Loucy (cell line): ENCODE measurements around the gene FSIP1.
A peak's percentile ranks its signal among the peaks of the same experiment; 100 is the strongest.

Source experiments
- H2AFZ ChIP-seq: fragments of 200-600 bp; sonication (generic); 2 replicates; pipeline ENCODE4 v1.6.0; 2016; ENCODE audit warnings: antibody characterized with exemption, mild to moderate bottlenecking, low read length, moderate library complexity
- H3F3A ChIP-seq: fragments of 200-600 bp; 2 replicates; pipeline ENCODE4 v1.6.0; 2016; ENCODE audit warnings: antibody characterized with exemption, low read depth, mild to moderate bottlenecking
- H3K27me3 ChIP-seq: fragments of 200-600 bp; sonication (generic); 2 replicates; pipeline ENCODE4 v1.6.1; 2014; ENCODE audit warnings: low read length, mild to moderate bottlenecking; ENCODE audit not compliant: insufficient read depth, poor library complexity, severe bottlenecking
- H3K36me3 ChIP-seq: fragments of 200-600 bp; sonication (generic); 2 replicates; pipeline ENCODE4 v1.6.1; 2016; ENCODE audit warnings: low read length; ENCODE audit not compliant: insufficient read depth
- H3K4me1 ChIP-seq: fragments of 200-600 bp; sonication (generic); 2 replicates; pipeline ENCODE4 v1.5.1; 2014; ENCODE audit warnings: low read length, mild to moderate bottlenecking; ENCODE audit not compliant: insufficient read depth, poor library complexity, severe bottlenecking
- H3K4me2 ChIP-seq: fragments of 200-600 bp; sonication (generic); 2 replicates; pipeline ENCODE4 v1.6.0; 2014; ENCODE audit warnings: antibody characterized with exemption, low read length, low read depth, mild to moderate bottlenecking; ENCODE audit not compliant: poor library complexity, severe bottlenecking
- H3K4me3 ChIP-seq: fragments of 200-600 bp; sonication (generic); 2 replicates; pipeline ENCODE4 v1.5.1; 2014; ENCODE audit warnings: low read length, mild to moderate bottlenecking, mixed read lengths; ENCODE audit not compliant: poor library complexity, severe bottlenecking
- H3K79me2 ChIP-seq: fragments of 200-600 bp; sonication (generic); 2 replicates; pipeline ENCODE4 v1.6.1; 2014; ENCODE audit warnings: low read length; ENCODE audit not compliant: insufficient read depth
- H3K9ac ChIP-seq: fragments of 200-600 bp; sonication (generic); 2 replicates; pipeline ENCODE4 v1.6.0; 2014; ENCODE audit warnings: mild to moderate bottlenecking, low read depth, low read length, moderate library complexity; ENCODE audit not compliant: poor library complexity, severe bottlenecking
- H3K9me2 ChIP-seq: fragments of 200-600 bp; sonication (generic); replicated peaks from 2 replicates; pipeline ENCODE4 v1.6.1; 2016; ENCODE audit warnings: low read depth, low read length, mixed read lengths
- H3K9me3 ChIP-seq: fragments of 200-600 bp; sonication (generic); 2 replicates; pipeline ENCODE4 v1.6.1; 2014; ENCODE audit warnings: mild to moderate bottlenecking, antibody characterized with exemption, low read length, low read depth; ENCODE audit not compliant: insufficient read depth
- H4K20me1 ChIP-seq: fragments of 200-600 bp; sonication (generic); 2 replicates; pipeline ENCODE4 v1.6.0; 2014; ENCODE audit warnings: antibody characterized with exemption, low read length, mild to moderate bottlenecking; ENCODE audit not compliant: insufficient read depth, poor library complexity, severe bottlenecking
- CTCF ChIP-seq: fragments of 200-600 bp; sonication (generic); conservative IDR thresholded peaks from 2 replicates; pipeline ENCODE4 v1.5.1; 2014; ENCODE audit warnings: mild to moderate bottlenecking, antibody characterized with exemption, low read length
- EZH2phosphoT487 ChIP-seq: fragments of 200-600 bp; IDR thresholded peaks from 2 replicates; pipeline ENCODE4 v1.6.1; 2018; ENCODE audit warnings: antibody characterized with exemption, mild to moderate bottlenecking, moderate library complexity, borderline replicate concordance

FSIP1 gene

GRCh38 chr15:39581793-39582285 lies 200.8 kb downstream of the FSIP1 start:
- no peak overlapping the region for H3K4me2 ChIP-seq
- no peaks in the 10 kb centered on the region for H3K79me2 ChIP-seq
- H3K9me2 ChIP-seq: no peaks in the 10 kb centered on the region
- H3K9me3 ChIP-seq: no peaks in the 10 kb centered on the region
- H3K4me3 ChIP-seq: no peak overlapping the region
- no peak for TF ChIP-seq EZH2phosphoT487
- TF ChIP-seq CTCF: peak; percentile 57
- H4K20me1 ChIP-seq: no peaks in the 10 kb centered on the region
- H3K27me3 ChIP-seq: no peaks in the 10 kb centered on the region
- no peaks in the 10 kb centered on the region for H3F3A ChIP-seq
- no peaks in the 10 kb centered on the region for H3K36me3 ChIP-seq
- H3K4me1 ChIP-seq: peaks cover 10% of the 10 kb centered on the region
- no peak overlapping the region for H3K9ac ChIP-seq
- H2AFZ ChIP-seq: no peak overlapping the region

GRCh38 chr15:39581242-39581792 lies 201.3 kb downstream of the FSIP1 start:
- no peak overlapping the region for H3K4me2 ChIP-seq
- no peak overlapping the region for H2AFZ ChIP-seq
- TF ChIP-seq EZH2phosphoT487 (no peak), CTCF (no peak)
- H4K20me1 ChIP-seq: no peaks in the 10 kb centered on the region
- no peaks in the 10 kb centered on the region for H3K9me3 ChIP-seq
- H3K4me1 ChIP-seq: peaks cover 10% of the 10 kb centered on the region
- H3K36me3 ChIP-seq: no peaks in the 10 kb centered on the region
- no peaks in the 10 kb centered on the region for H3F3A ChIP-seq
- H3K9me2 ChIP-seq: no peaks in the 10 kb centered on the region
- H3K4me3 ChIP-seq: no peak overlapping the region
- no peak overlapping the region for H3K9ac ChIP-seq
- no peaks in the 10 kb centered on the region for H3K79me2 ChIP-seq
- H3K27me3 ChIP-seq: no peaks in the 10 kb centered on the region

GRCh38 chr15:39580485-39581241 lies 202.0 kb downstream of the FSIP1 start, which contains the start of gene THBS1:
TSS of gene THBS1 (plus strand) at chr15:39581079. CDS start at chr15:39581858, 779 bp downstream.
- H3K4me1 ChIP-seq: peaks cover 8% of the 10 kb centered on the region
- no peaks in the 10 kb centered on the region for H3K9me2 ChIP-seq
- H3K4me3 ChIP-seq: no peak within 1 kb of the TSS
- H3K27me3 ChIP-seq: no peaks in the 10 kb centered on the region
- H3K9ac ChIP-seq: no peak within 1 kb of the TSS
- TF ChIP-seq EZH2phosphoT487 (no peak), CTCF (no peak; the same call in 1 of the 2 replicates)
- H3K4me2 ChIP-seq: no peak within 1 kb of the TSS
- no peaks in the 10 kb centered on the region for H3K36me3 ChIP-seq
- no peaks in the 10 kb centered on the region for H4K20me1 ChIP-seq
- H2AFZ ChIP-seq: no peak within 1 kb of the TSS
- H3K79me2 ChIP-seq: no peaks in the 10 kb centered on the region
- H3K9me3 ChIP-seq: no peaks in the 10 kb centered on the region
- no peaks in the 10 kb centered on the region for H3F3A ChIP-seq
